Cardiac muscle cell (in vitro differentiated cells and primary cell): ENCODE results near the gene CCDC12. TPM values are rescaled to one million over a fixed set of nuclear protein-coding genes. Genes with fewer than 3 reads are reported as not detected.

ENCODE experiments used
- DNase-seq, 2 donors: peaks; one replicate each; pipeline versions ENCODE4 v3.0.0 to v3.0.0-alpha.2; 2010 to 2017; ENCODE audit warnings: low read depth in 1 of 2, low spot score in 1 of 2
- H3K27ac ChIP-seq: fragments of 200-600 bp; sonication (generic); 2 replicates; pipeline ENCODE4 v1.5.1; 2016
- H3K27me3 ChIP-seq: fragments of 200-600 bp; sonication (generic); 2 replicates; pipeline ENCODE4 v1.6.0; 2016; ENCODE audit warnings: control low read depth
- H3K36me3 ChIP-seq: fragments of 200-600 bp; sonication (generic); 2 replicates; pipeline ENCODE4 v1.5.1; 2016; ENCODE audit warnings: control low read depth
- H3K4me1 ChIP-seq: fragments of 200-600 bp; sonication (generic); 2 replicates; pipeline ENCODE4 v1.8.1; 2017; ENCODE audit warnings: low read depth, mild to moderate bottlenecking, mixed run types
- H3K4me3 ChIP-seq: fragments of 200-600 bp; sonication (generic); 2 replicates; pipeline ENCODE4 v1.5.1; 2016; ENCODE audit warnings: mild to moderate bottlenecking
- H3K9me3 ChIP-seq: fragments of 200-600 bp; sonication (generic); 2 replicates; pipeline ENCODE4 v1.5.1; 2017; ENCODE audit warnings: low read depth, mild to moderate bottlenecking, control low read depth
- polyA plus RNA-seq: library from polyadenylated mRNA; unstranded; fragments of >200 nt; fragmentation: Nextera tagmentation; extraction: Ambion mirVana; gene quantifications from 2 replicates; pipeline ENCODE4 v1.2.1, GENCODE V29; 2016
- total RNA-seq: library from RNA; depleted of rRNA; stranded (reverse); fragments of >200 nt; gene quantifications from 2 replicates; pipeline ENCODE4 v1.2.3, GENCODE V29; 2016
- TF ChIP-seq, protein P1 (sequence below): IDR thresholded peaks from 2 replicates; pipeline ENCODE4 v1.5.1; 2012; ENCODE audit warnings: low read depth, mild to moderate bottlenecking, low read length

Gene CCDC12
- total and polyA plus RNA-seq, 2 experiments from 2014 or later: 53.8 to 73.1 TPM

DNA sequence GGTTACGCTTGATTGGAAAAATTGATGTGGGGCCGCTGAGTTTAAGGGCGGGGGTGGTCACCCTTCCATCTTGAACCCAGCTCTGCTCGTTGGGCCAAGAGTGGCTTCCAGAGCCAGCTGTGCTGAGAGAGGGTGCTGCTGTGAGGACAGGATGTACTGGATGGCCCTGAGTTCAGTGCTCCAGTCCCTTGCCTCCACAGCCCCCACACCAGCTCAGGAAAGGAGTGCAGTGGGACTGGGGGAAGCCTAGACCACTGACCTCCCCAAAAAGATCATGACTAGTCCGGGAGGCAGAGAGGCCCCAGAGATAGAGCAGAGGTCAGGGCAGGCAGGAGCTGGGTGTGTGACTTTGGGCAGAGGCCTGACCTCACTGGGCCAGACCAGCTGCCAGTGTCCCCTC lies 103.0 kb downstream of the CCDC12 start:
- no peaks in the 10 kb centered on the region for H3K9me3 ChIP-seq
- H3K4me1 ChIP-seq: peaks cover 78% of the 10 kb centered on the region
- no peaks in the 10 kb centered on the region for H3K36me3 ChIP-seq
- TF ChIP-seq, protein P1, sequence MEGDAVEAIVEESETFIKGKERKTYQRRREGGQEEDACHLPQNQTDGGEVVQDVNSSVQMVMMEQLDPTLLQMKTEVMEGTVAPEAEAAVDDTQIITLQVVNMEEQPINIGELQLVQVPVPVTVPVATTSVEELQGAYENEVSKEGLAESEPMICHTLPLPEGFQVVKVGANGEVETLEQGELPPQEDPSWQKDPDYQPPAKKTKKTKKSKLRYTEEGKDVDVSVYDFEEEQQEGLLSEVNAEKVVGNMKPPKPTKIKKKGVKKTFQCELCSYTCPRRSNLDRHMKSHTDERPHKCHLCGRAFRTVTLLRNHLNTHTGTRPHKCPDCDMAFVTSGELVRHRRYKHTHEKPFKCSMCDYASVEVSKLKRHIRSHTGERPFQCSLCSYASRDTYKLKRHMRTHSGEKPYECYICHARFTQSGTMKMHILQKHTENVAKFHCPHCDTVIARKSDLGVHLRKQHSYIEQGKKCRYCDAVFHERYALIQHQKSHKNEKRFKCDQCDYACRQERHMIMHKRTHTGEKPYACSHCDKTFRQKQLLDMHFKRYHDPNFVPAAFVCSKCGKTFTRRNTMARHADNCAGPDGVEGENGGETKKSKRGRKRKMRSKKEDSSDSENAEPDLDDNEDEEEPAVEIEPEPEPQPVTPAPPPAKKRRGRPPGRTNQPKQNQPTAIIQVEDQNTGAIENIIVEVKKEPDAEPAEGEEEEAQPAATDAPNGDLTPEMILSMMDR: no peak
- peak overlapping the region; percentile 84 for H3K27ac ChIP-seq
- H3K4me3 ChIP-seq: no peak overlapping the region
- DNase-seq: no peak
- no peaks in the 10 kb centered on the region for H3K27me3 ChIP-seq

Other genes with a start within 250 kb of the CCDC12 start
- gene MYL3, start 113.3 kb downstream of the CCDC12 start, total RNA-seq: 2,390 and 3,091 TPM in 2 replicates
- 2,590 and 3,027 TPM in 2 replicates for gene MYL3, start 113.3 kb downstream of the CCDC12 start, polyA plus RNA-seq
- gene PTH1R, start 99.0 kb downstream of the CCDC12 start, total RNA-seq: 101 and 121 TPM in 2 replicates
- gene PTH1R, start 99.0 kb downstream of the CCDC12 start, polyA plus RNA-seq: 112 and 164 TPM in 2 replicates
- 10.6 and 14.2 TPM in 2 replicates for gene NBEAL2, start 2.9 kb upstream of the CCDC12 start, total RNA-seq
- 7.8 and 8.3 TPM in 2 replicates for gene NBEAL2, start 2.9 kb upstream of the CCDC12 start, polyA plus RNA-seq
- 19.5 and 36.0 TPM in 2 replicates for gene SETD2, start 187.4 kb upstream of the CCDC12 start, total RNA-seq
- 14.2 and 22.3 TPM in 2 replicates for gene SETD2, start 187.4 kb upstream of the CCDC12 start, polyA plus RNA-seq